ENCODE results near the gene SBNO1.

GRCh38 chr12:123319826-123320225 lies 44.8 kb downstream of the SBNO1 start:
- TF ChIP-seq CTCF (IDR thresholded peaks at IDR 0.05; ENCODE audit: low read depth, low read length) (no peak), EZH2phosphoT487 (IDR thresholded peaks at IDR 0.05; ENCODE audit: low read depth) (no peak)
